Epithelial cell of proximal tubule (primary cell): ENCODE measurements around the gene TAGLN2. TPM values are rescaled to one million over a fixed set of nuclear protein-coding genes. Genes with fewer than 3 reads are reported as not detected.

ENCODE experiments used
- DNase-seq: peaks from one replicate; pipeline ENCODE4 v3.0.0-alpha.2; 2011; ENCODE audit warnings: low read depth
- H3K4me3 ChIP-seq: 2 replicates; pipeline ENCODE4 v1.5.1; 2011; ENCODE audit warnings: low read depth, mild to moderate bottlenecking, low read length
- CTCF ChIP-seq: conservative IDR thresholded peaks from 2 replicates; pipeline ENCODE4 v1.5.1; 2012; ENCODE audit warnings: low read depth, mild to moderate bottlenecking, low read length
- total RNA-seq: library from RNA; depleted of rRNA; stranded (reverse); fragments of >200 nt; gene quantifications from 2 replicates; pipeline ENCODE4 v1.2.3, GENCODE V29; 2015

Gene TAGLN2
- total RNA-seq, 1 donor from 2014 or later = 584 TPM

- no peak for DNase-seq
- H3K4me3 ChIP-seq = no peak overlapping the region
- TF ChIP-seq CTCF = no peak
These were observed 52.4 kb downstream of the TAGLN2 start for GRCh38 chr1:159872891-159873290.

- no peak overlapping the region for H3K4me3 ChIP-seq
- DNase-seq = no peak
- TF ChIP-seq CTCF = no peak
These were observed 54.6 kb downstream of the TAGLN2 start for GRCh38 chr1:159870704-159871103.

DNA sequence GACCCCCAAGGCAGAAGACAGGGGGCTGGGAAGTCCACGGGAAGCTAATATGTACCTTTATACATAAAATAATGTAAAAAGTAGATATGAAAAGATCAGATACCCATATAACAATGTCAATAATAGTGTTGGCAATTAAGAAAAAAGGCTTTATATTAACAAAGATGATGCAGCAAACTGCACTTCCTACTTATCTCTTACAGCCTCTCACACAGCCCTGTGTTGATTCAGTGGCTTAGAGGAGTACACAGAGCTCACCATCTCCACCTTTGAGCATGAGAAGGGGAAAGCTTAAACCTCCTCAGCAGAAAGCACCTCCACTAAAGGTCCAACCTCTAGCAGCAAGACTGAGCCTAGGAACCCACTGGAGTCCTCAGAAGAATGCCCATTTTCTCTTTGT, 55.7 kb downstream of the TAGLN2 start:
- TF ChIP-seq CTCF = no peak
- no peak overlapping the region for H3K4me3 ChIP-seq
- no peak for DNase-seq

DNA sequence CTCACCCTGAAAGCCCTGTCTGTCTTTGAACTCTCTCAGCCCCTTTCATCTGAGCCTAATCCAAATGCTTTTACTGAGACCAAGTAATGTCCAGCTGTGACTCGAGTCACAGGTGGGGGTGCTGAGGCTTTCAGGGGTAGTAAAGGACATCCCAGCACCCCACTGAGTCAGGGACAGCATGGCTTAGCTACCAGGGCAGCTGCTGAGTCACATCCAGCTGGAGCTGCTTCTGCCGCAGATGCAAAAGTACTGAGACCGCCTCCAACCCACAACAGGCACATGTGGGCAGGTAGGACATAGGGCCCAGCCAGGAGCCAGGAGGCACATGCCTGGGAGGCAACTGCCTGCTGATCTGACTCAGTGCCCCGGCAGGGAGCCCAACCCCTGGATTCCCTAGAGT, 56.1 kb downstream of the TAGLN2 start:
- H3K4me3 ChIP-seq = no peak overlapping the region
- no peak for TF ChIP-seq CTCF
- no peak for DNase-seq

GRCh38 chr1:159868766-159869165, 56.5 kb downstream of the TAGLN2 start:
- TF ChIP-seq CTCF = no peak
- no peak for DNase-seq
- no peak overlapping the region for H3K4me3 ChIP-seq

Other genes with a start within 250 kb of the TAGLN2 start
- not detected in 2 replicates for gene CRP, start 210.9 kb downstream of the TAGLN2 start, total RNA-seq
- 54.5 and 83.5 TPM in 2 replicates for gene DUSP23, start 144.5 kb downstream of the TAGLN2 start, total RNA-seq
- not detected in 2 replicates for gene FCRL6, start 123.1 kb downstream of the TAGLN2 start, total RNA-seq
- gene SLAMF8, start 98.6 kb downstream of the TAGLN2 start, total RNA-seq = not detected in 2 replicates
- gene VSIG8, start 62.9 kb downstream of the TAGLN2 start, total RNA-seq = not detected in 2 replicates
- 0.46 and 0.65 TPM in 2 replicates for gene CFAP45, start 25.3 kb downstream of the TAGLN2 start, total RNA-seq
- 1.4 and 2.0 TPM in 2 replicates for gene IGSF9, start 20.1 kb upstream of the TAGLN2 start, total RNA-seq
- not detected in 2 replicates for gene SLAMF9, start 28.7 kb upstream of the TAGLN2 start, total RNA-seq
- gene PIGM, start 106.5 kb upstream of the TAGLN2 start, total RNA-seq = 2.2 and 2.5 TPM in 2 replicates
- gene KCNJ10, start 144.7 kb upstream of the TAGLN2 start, total RNA-seq = not detected in 2 replicates
- not detected in 2 replicates for gene KCNJ9, start 156.0 kb upstream of the TAGLN2 start, total RNA-seq
- gene IGSF8, start 173.1 kb upstream of the TAGLN2 start, total RNA-seq = 28.4 and 33.3 TPM in 2 replicates
- gene ATP1A2, start 190.3 kb upstream of the TAGLN2 start, total RNA-seq = not detected in 2 replicates
- not detected in 2 replicates for gene ATP1A4, start 226.1 kb upstream of the TAGLN2 start, total RNA-seq